Osteocyte (in vitro differentiated cells): ENCODE results near the gene FBF1. TPM values are rescaled to one million over a fixed set of nuclear protein-coding genes. Genes with fewer than 3 reads are reported as not detected.

Experiments used
- DNase-seq: peaks from one replicate; pipeline ENCODE4 v3.0.0; 2021; ENCODE audit warnings: mixed read lengths; ENCODE audit not compliant: unreplicated experiment; ENCODE audit errors: extremely low spot score
- H3K27ac Mint-ChIP-seq: one replicate; pipeline ENCODE4 v1.8.0; 2021; ENCODE audit warnings: mild to moderate bottlenecking, mixed read lengths; ENCODE audit not compliant: unreplicated experiment
- H3K27me3 Mint-ChIP-seq: one replicate; pipeline ENCODE4 v1.8.0; 2021; ENCODE audit warnings: mixed read lengths; ENCODE audit not compliant: unreplicated experiment
- H3K36me3 Mint-ChIP-seq: one replicate; pipeline ENCODE4 v1.8.0; 2021; ENCODE audit warnings: mixed read lengths; ENCODE audit not compliant: unreplicated experiment
- H3K4me1 Mint-ChIP-seq: one replicate; pipeline ENCODE4 v1.8.0; 2021; ENCODE audit warnings: mixed read lengths; ENCODE audit not compliant: unreplicated experiment
- H3K4me3 Mint-ChIP-seq: one replicate; pipeline ENCODE4 v1.8.0; 2021; ENCODE audit warnings: mild to moderate bottlenecking, moderate library complexity, mixed read lengths; ENCODE audit not compliant: unreplicated experiment
- H3K9me3 Mint-ChIP-seq: one replicate; pipeline ENCODE4 v1.8.0; 2021; ENCODE audit warnings: mixed read lengths; ENCODE audit not compliant: unreplicated experiment
- total RNA-seq: library from RNA; stranded (reverse); gene quantifications from 2 replicates; pipeline ENCODE4 v1.2.1, GENCODE V29; 2021
- TF ChIP-seq, protein P1 (sequence below): fragments of 200-600 bp; sonication (generic); IDR thresholded peaks from 2 replicates; pipeline ENCODE4 v1.5.0; 2021; ENCODE audit warnings: antibody characterized with exemption, mild to moderate bottlenecking, moderate library complexity

FBF1 gene
- total RNA-seq, 1 donor from 2014 or later, result 14.8 TPM

DNA sequence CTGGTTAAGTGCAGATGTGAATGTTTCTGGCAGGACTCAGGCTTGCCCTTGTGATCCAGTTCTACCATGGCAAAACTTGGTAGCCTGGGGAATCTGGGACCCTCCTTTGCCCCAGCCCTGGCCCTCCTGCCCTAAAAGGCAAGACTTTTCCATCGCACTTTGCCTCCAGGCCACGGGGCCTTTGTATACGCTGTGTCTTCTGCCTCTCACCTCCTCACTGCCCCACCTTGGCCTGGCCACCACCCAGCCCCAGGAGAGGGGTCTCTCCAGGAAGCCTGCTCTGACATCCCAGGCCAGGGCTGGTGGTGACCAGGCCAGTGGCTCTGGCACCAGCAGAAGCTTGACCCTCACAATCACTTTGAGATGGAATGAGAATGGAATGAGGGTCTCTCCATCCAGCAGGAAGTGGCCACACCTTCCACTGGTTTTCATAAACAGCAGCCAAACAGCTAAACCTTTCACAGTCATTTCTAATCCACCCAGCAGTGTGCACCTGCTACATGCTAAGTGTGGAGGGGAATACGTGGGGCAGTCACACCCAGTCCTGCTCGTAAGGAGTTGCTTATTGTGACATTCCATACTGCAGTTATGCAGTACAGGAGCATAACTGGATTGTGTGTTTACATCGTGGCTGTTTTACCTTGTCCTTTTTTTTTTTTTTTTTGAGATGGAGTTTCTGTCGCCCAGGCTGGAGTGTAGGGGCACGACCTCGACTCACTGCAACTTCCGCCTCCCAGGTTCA is 34.5 kb downstream of the FBF1 start:
- H3K4me3 Mint-ChIP-seq, result peak overlapping the region; percentile 35
- DNase-seq, result no peak
- no peaks in the 10 kb centered on the region for H3K27me3 Mint-ChIP-seq
- peaks cover 5% of the 10 kb centered on the region for H3K36me3 Mint-ChIP-seq
- H3K27ac Mint-ChIP-seq, result peak overlapping the region; percentile 59
- TF ChIP-seq, protein P1, sequence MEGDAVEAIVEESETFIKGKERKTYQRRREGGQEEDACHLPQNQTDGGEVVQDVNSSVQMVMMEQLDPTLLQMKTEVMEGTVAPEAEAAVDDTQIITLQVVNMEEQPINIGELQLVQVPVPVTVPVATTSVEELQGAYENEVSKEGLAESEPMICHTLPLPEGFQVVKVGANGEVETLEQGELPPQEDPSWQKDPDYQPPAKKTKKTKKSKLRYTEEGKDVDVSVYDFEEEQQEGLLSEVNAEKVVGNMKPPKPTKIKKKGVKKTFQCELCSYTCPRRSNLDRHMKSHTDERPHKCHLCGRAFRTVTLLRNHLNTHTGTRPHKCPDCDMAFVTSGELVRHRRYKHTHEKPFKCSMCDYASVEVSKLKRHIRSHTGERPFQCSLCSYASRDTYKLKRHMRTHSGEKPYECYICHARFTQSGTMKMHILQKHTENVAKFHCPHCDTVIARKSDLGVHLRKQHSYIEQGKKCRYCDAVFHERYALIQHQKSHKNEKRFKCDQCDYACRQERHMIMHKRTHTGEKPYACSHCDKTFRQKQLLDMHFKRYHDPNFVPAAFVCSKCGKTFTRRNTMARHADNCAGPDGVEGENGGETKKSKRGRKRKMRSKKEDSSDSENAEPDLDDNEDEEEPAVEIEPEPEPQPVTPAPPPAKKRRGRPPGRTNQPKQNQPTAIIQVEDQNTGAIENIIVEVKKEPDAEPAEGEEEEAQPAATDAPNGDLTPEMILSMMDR, result no peak
- no peaks in the 10 kb centered on the region for H3K9me3 Mint-ChIP-seq
- peaks cover 9% of the 10 kb centered on the region for H3K4me1 Mint-ChIP-seq

DNA sequence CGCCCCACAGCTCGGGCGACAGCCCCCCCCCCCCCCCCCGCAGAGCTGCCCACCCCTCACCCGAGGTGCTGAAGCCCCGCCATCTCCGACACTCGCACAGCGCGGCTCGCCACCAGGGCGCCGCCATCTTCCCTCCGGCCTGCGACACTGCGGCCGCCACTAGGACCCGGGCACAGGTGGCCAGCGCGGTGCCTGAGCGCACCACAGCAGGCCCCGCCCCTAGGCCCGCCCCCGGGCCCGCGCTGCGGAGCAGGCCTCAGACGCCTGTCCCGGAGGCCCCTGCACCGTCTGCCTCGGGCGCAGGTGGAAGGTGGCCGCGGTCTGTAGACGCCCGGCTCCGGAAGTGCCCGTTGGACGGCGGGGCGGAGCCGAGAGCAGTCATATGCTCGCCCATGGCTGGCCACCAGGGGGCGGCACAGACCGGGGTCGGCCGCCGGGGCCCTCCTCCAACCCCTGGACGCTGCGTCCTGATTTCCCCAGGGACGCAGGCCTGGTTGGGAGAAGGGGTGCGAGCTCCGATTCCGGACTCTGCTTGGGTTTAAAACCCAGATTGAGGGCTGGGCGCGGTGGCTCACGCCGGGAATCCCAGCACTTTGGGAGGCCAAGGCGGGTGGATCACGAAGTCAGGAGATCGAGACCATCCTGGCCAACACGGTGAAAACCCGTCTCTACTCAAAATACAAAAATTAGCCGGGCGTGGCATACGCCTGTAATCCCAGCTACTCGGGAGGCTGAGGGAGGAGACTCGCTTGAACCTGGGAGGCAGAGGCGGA is 35.9 kb downstream of the FBF1 start, which contains the start of gene MRPL38:
Gene MRPL38, minus strand, starts transcription at position 136 of the 773 bp plus-strand sequence. Its CDS starts 9 bp downstream, at position 127.
- peaks cover 8% of the 10 kb centered on the region for H3K4me1 Mint-ChIP-seq
- H3K36me3 Mint-ChIP-seq, result peaks cover 6% of the 10 kb centered on the region
- peak; percentile 99 for DNase-seq
- H3K9me3 Mint-ChIP-seq, result no peaks in the 10 kb centered on the region
- H3K27ac Mint-ChIP-seq, result peak within 1 kb of the TSS; percentile 93
- H3K27me3 Mint-ChIP-seq, result no peaks in the 10 kb centered on the region
- peak within 1 kb of the TSS; percentile 87 for H3K4me3 Mint-ChIP-seq
- TF ChIP-seq, protein P1, result peak; percentile 100

DNA sequence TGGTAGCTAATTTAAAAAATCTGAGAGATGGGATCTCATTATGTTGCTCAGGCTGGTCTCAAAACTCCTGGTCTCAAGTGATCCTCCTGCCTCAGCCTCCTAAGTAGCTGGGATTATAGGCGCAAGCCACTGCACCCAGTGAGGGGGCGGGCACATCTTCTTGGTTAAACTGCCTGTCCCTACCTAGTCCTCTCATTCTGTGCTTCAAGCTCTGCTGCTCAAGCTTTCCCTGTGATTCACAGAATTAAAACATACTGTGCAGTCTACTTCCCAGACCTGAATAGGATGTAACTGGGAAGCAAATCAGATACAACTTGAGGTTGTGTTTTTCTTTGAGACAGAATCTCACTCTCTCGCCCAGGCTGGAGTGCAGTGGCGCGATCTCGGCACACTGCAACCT is 38.4 kb downstream of the FBF1 start:
- Mint-ChIP-seq H3K4me1 (peaks cover 9% of the 10 kb centered on the region), H3K4me3 (no peak overlapping the region), H3K9me3 (no peaks in the 10 kb centered on the region), H3K27me3 (no peaks in the 10 kb centered on the region), H3K27ac (no peak overlapping the region), H3K36me3 (peaks cover 11% of the 10 kb centered on the region)
- TF ChIP-seq, protein P1, result no peak
- no peak for DNase-seq

DNA sequence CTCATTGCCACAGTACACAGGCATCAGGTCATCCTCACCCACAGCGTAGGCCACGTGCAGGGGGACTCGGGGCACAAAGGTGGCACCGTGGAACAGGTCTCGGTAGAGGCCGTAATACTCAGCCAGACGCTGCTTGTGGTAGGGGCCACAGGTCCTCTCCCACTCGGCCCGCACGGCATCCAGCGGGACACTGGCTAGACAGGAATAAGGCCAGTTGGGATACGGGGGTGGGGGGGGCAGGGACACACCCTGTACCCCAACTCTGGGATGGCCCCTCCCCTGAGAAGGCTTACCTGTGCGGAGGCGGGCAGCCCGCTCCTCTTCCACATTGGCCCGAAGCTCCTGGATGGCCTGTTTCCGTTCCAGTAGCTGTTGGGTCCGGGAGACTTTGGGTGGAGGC is 39.1 kb downstream of the FBF1 start:
- TF ChIP-seq, protein P1, result no peak
- Mint-ChIP-seq H3K4me3 (no peak overlapping the region), H3K36me3 (peaks cover 11% of the 10 kb centered on the region), H3K27me3 (no peaks in the 10 kb centered on the region), H3K27ac (no peak overlapping the region), H3K9me3 (no peaks in the 10 kb centered on the region), H3K4me1 (peaks cover 11% of the 10 kb centered on the region)
- DNase-seq, result no peak
